Trophoblast cell (in vitro differentiated cells and primary cell): Measurements from ENCODE around the gene GRIK4.
"Not testable (repeated sequence)": the region's sequence is repeated elsewhere in the genome, so short reads cannot be mapped to it uniquely, and the experiment has no call there.

Source experiments
- DNase-seq, 2 donors: peaks; one replicate each; pipeline ENCODE4 v3.0.0-alpha.2; 2016
- H2AFZ ChIP-seq: 2 replicates; pipeline ENCODE4 v1.6.1; 2013; ENCODE audit warnings: low read length, moderate library complexity, mild to moderate bottlenecking; ENCODE audit not compliant: insufficient read depth, poor library complexity
- H2AK5ac ChIP-seq: 2 replicates; pipeline ENCODE4 v1.6.1; 2013; ENCODE audit warnings: mild to moderate bottlenecking, low read length
- H2BK120ac ChIP-seq: 2 replicates; pipeline ENCODE4 v1.6.1; 2013; ENCODE audit warnings: low read length, mild to moderate bottlenecking, moderate library complexity; ENCODE audit not compliant: insufficient read depth, poor library complexity
- H2BK12ac ChIP-seq: 2 replicates; pipeline ENCODE4 v1.6.1; 2013; ENCODE audit warnings: mild to moderate bottlenecking, low read length, moderate library complexity
- H2BK5ac ChIP-seq: 2 replicates; pipeline ENCODE4 v1.6.1; 2013; ENCODE audit warnings: low read length, low read depth, moderate library complexity, mild to moderate bottlenecking; ENCODE audit not compliant: poor library complexity
- H3K14ac ChIP-seq: 2 replicates; pipeline ENCODE4 v1.6.1; 2013; ENCODE audit warnings: mild to moderate bottlenecking, low read length
- H3K18ac ChIP-seq: 2 replicates; pipeline ENCODE4 v1.6.1; 2013; ENCODE audit warnings: mild to moderate bottlenecking, low read length
- H3K23ac ChIP-seq: 2 replicates; pipeline ENCODE4 v1.6.1; 2013; ENCODE audit warnings: low read length
- H3K27ac ChIP-seq: 2 replicates; pipeline ENCODE4 v1.5.1; 2013; ENCODE audit warnings: low read depth, mild to moderate bottlenecking, inconsistent platforms, low read length, moderate library complexity
- H3K27me3 ChIP-seq: 2 replicates; pipeline ENCODE4 v1.6.1; 2013; ENCODE audit warnings: inconsistent platforms, mild to moderate bottlenecking, low read length, moderate library complexity; ENCODE audit not compliant: insufficient read depth
- H3K36me3 ChIP-seq, 2 experiments: 1 replicate in 1 of 2; 2 replicates in 1 of 2; pipeline ENCODE4 v1.6.1; 2013; ENCODE audit warnings: low read length in 2 of 2, mild to moderate bottlenecking in 2 of 2, moderate library complexity in 1 of 2; ENCODE audit not compliant: insufficient read depth in 2 of 2, control insufficient read depth in 1 of 2
- H3K4ac ChIP-seq: 2 replicates; pipeline ENCODE4 v1.6.1; 2013; ENCODE audit warnings: low read depth, mild to moderate bottlenecking, low read length, moderate library complexity
- H3K4me1 ChIP-seq, 2 experiments: 1 replicate in 1 of 2; 2 replicates in 1 of 2; pipeline ENCODE4 v1.6.1; 2013; ENCODE audit warnings: low read length in 2 of 2, mild to moderate bottlenecking in 2 of 2, moderate library complexity in 1 of 2; ENCODE audit not compliant: insufficient read depth in 2 of 2, control insufficient read depth in 1 of 2
- H3K4me2 ChIP-seq: 2 replicates; pipeline ENCODE4 v1.6.1; 2013; ENCODE audit warnings: inconsistent platforms, mild to moderate bottlenecking, low read length, moderate library complexity
- H3K4me3 ChIP-seq: 2 replicates; pipeline ENCODE4 v1.5.1; 2013; ENCODE audit warnings: mild to moderate bottlenecking, low read depth, low read length, inconsistent platforms
- H3K79me1 ChIP-seq: one replicate; pipeline ENCODE4 v1.6.1; 2013; ENCODE audit warnings: low read length
- H3K79me2 ChIP-seq: 2 replicates; pipeline ENCODE4 v1.6.1; 2013; ENCODE audit warnings: low read length, mild to moderate bottlenecking; ENCODE audit not compliant: control insufficient read depth, insufficient read depth, poor library complexity
- H3K9ac ChIP-seq: 2 replicates; pipeline ENCODE4 v1.6.1; 2013; ENCODE audit warnings: mild to moderate bottlenecking, low read length
- H3K9me3 ChIP-seq: 2 replicates; pipeline ENCODE4 v1.6.1; 2013; ENCODE audit warnings: low read depth, mild to moderate bottlenecking, control low read depth, inconsistent platforms, low read length; ENCODE audit not compliant: insufficient read depth
- H4K12ac ChIP-seq: 2 replicates; pipeline ENCODE4 v1.6.1; 2013; ENCODE audit warnings: low read depth, mild to moderate bottlenecking, low read length, moderate library complexity
- H4K8ac ChIP-seq: 2 replicates; pipeline ENCODE4 v1.6.1; 2013; ENCODE audit warnings: low read depth, mild to moderate bottlenecking, low read length, moderate library complexity
- H4K91ac ChIP-seq: one replicate; pipeline ENCODE4 v1.6.1; 2013; ENCODE audit warnings: low read depth, mild to moderate bottlenecking, low read length, moderate library complexity
- WGBS: extraction: QIAGEN DNeasy Blood & Tissue Kit; methylation state at CpG from one replicate; pipeline ENCODE4 v1.1.7; 2013; ENCODE audit warnings: missing lambda C conversion rate; ENCODE audit not compliant: insufficient read length, insufficient coverage; ENCODE audit errors: extremely low coverage; 5-methylcytosine and 5-hydroxymethylcytosine counted together

The GRIK4 gene

GRCh38 chr11:120752668-120753067 is 241.1 kb downstream of the GRIK4 start:
- Histone ChIP-seq H3K4ac (no peak overlapping the region), H3K79me1 (no peaks in the 10 kb centered on the region), H3K9ac (no peak overlapping the region), H2AK5ac (no peak overlapping the region), H3K4me3 (no peak overlapping the region), H4K91ac (no peak overlapping the region), H2BK12ac (no peak overlapping the region), H3K27ac (no peak overlapping the region), H4K12ac (no peak overlapping the region), H3K79me2 (no peaks in the 10 kb centered on the region), H3K23ac (no peak overlapping the region), H3K4me2 (no peak overlapping the region), H2BK5ac (no peak overlapping the region), H4K8ac (no peak overlapping the region), H3K9me3 (no peaks in the 10 kb centered on the region), H3K36me3 (no peaks in the 10 kb centered on the region), H3K18ac (no peak overlapping the region), H3K27me3 (no peaks in the 10 kb centered on the region), H3K14ac (no peak overlapping the region), H2AFZ (no peak overlapping the region), H3K4me1 (no peaks in the 10 kb centered on the region), H2BK120ac (no peak overlapping the region)
- DNase-seq, result no peak
- no CpG with 5 or more reads among the region's 7 CpGs for WGBS

- Histone ChIP-seq H3K36me3 (no peaks in the 10 kb centered on the region), H2BK12ac (no peak overlapping the region), H3K23ac (peak overlapping the region; percentile 44), H3K79me2 (no peaks in the 10 kb centered on the region), H3K9me3 (no peaks in the 10 kb centered on the region), H2AK5ac (no peak overlapping the region), H4K8ac (no peak overlapping the region), H4K12ac (no peak overlapping the region), H3K27me3 (no peaks in the 10 kb centered on the region), H3K79me1 (no peaks in the 10 kb centered on the region), H3K4me3 (no peak overlapping the region), H2BK5ac (no peak overlapping the region), H3K18ac (no peak overlapping the region), H3K27ac (no peak overlapping the region), H3K4ac (no peak overlapping the region), H2BK120ac (no peak overlapping the region), H4K91ac (no peak overlapping the region), H3K14ac (no peak overlapping the region), H3K9ac (no peak overlapping the region), H2AFZ (no peak overlapping the region), H3K4me1 (no peaks in the 10 kb centered on the region), H3K4me2 (no peak overlapping the region)
- WGBS, result no CpG with 5 or more reads among the region's 3 CpGs
- DNase-seq, result no peak
Measured at GRCh38 chr11:120756931-120757330, 245.4 kb downstream of the GRIK4 start.

- Histone ChIP-seq H2AK5ac (no peak overlapping the region), H3K79me2 (no peaks in the 10 kb centered on the region), H3K14ac (no peak overlapping the region), H3K27ac (no peak overlapping the region), H3K4me1 (no peaks in the 10 kb centered on the region), H3K79me1 (no peaks in the 10 kb centered on the region), H3K9me3 (no peaks in the 10 kb centered on the region), H2BK12ac (no peak overlapping the region), H3K18ac (no peak overlapping the region), H3K4ac (no peak overlapping the region), H4K8ac (no peak overlapping the region), H4K91ac (no peak overlapping the region), H2AFZ (no peak overlapping the region), H3K36me3 (no peaks in the 10 kb centered on the region), H3K4me2 (no peak overlapping the region), H3K9ac (no peak overlapping the region), H2BK5ac (no peak overlapping the region), H3K27me3 (no peaks in the 10 kb centered on the region), H2BK120ac (no peak overlapping the region), H4K12ac (no peak overlapping the region), H3K23ac (no peak overlapping the region), H3K4me3 (no peak overlapping the region)
- no peak for DNase-seq
- no CpG with 5 or more reads among the region's 2 CpGs for WGBS
Measured at GRCh38 chr11:120759046-120759445, 247.5 kb downstream of the GRIK4 start.

- H4K91ac ChIP-seq, H2BK5ac ChIP-seq, H3K27ac ChIP-seq, H2BK120ac ChIP-seq, H3K79me1 ChIP-seq, H3K36me3 ChIP-seq, H3K4me1 ChIP-seq, H3K79me2 ChIP-seq, H3K9ac ChIP-seq, H3K9me3 ChIP-seq, H3K14ac ChIP-seq, H4K8ac ChIP-seq, H3K23ac ChIP-seq, H2AK5ac ChIP-seq, H4K12ac ChIP-seq, H3K4me2 ChIP-seq, H3K27me3 ChIP-seq, H2BK12ac ChIP-seq, H3K18ac ChIP-seq, DNase-seq, H3K4ac ChIP-seq, H2AFZ ChIP-seq, H3K4me3 ChIP-seq: not testable (repeated sequence)
- WGBS, result no CpG with 5 or more reads among the region's 2 CpGs
Measured at GRCh38 chr11:120765710-120766109, 254.2 kb downstream of the GRIK4 start.
